Fibroblast of skin of right biceps (primary cell): ENCODE data around the gene IL2RG.

Source experiments
- DNase-seq: peaks from one replicate; pipeline ENCODE4 v3.0.0-alpha.2; 2013

IL2RG gene

GRCh38 chrX:71068044-71068918, 43.1 kb downstream of the IL2RG start, which contains the start of gene SNX12:
Gene SNX12, minus strand, starts transcription at chrX:71068334. Its CDS starts 28 bp downstream, at chrX:71068306.
- DNase-seq, result peak; percentile 95

- DNase-seq, result no peak
Measured at GRCh38 chrX:71067712-71068043, 43.7 kb downstream of the IL2RG start.

DNA sequence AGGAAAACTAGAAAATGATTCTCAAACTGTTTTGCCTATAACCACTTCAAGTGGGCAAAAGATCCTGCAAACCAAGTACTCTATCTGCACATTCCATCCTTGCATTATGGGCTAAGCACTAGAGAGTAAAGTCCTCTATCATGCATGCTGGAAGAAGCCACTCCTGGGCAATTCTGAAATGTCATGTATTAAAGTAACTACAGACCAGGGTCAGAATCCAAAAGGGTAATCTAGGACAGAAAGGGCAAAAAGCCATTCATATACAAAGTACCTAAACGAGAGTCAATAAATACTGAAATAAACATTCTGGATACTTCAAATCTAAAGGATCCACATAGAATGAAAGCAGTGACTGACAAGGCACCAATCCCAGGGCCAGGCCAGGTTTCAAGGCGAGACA, 44.3 kb downstream of the IL2RG start:
- no peak for DNase-seq

DNA sequence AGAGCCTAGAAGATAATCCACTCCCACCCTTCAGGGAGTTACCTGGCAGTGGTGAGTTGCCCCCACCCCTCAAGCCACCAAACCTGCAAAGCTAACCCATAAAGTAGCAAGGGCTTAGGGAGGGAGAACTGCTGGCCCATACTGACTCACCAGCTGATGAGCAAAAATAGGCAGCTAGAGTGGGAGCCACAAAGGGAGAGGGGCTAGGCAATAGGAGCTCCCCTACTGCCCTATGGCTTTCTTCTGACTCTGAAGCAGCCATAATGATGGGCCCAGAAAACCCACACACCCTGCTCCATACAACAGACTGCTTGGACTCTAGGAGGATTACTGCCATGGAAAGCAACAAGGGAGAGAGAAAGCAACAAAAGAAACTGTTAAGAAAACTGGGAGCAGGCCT, 51.2 kb downstream of the IL2RG start:
- no peak for DNase-seq

DNA sequence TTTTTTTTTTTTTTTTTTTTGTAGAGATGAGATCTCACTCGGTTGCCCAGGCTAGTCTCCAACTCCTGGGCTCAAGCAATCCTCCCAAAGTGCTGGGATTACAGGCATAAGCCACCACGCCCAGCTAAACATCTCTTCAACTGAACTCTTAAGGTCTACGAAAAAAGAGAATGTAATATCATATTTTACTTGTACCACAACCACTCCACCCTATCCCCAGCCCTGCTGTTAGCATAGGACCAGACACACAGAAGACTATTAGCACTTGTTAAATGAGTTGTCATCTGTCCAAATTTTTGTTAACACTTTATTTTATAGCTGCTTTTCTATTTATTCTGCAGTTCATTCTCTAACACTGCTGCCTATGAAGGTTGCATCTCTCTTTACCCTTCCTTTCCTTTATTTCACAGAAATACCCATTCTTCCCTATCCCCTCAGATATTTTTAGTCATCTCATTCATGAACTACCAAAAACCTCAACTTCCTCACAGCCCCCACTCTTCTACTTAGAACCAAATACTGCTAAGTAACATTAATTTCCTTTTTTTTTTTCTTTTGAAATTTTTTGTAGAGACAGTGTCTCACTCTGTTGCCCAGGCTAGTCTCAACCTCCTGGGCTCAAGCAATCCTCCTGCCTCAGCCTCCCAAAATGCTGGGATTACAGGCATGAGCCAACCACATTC, 53.4 kb downstream of the IL2RG start:
- DNase-seq, result no peak
